ENCODE measurements around the gene HAUS7. TPM values are rescaled to one million over a fixed set of nuclear protein-coding genes. Genes with fewer than 3 reads are reported as not detected.

Gene HAUS7
- total RNA-seq, 2 donors from 2014 or later, result 21.2 to 67.4 TPM

DNA sequence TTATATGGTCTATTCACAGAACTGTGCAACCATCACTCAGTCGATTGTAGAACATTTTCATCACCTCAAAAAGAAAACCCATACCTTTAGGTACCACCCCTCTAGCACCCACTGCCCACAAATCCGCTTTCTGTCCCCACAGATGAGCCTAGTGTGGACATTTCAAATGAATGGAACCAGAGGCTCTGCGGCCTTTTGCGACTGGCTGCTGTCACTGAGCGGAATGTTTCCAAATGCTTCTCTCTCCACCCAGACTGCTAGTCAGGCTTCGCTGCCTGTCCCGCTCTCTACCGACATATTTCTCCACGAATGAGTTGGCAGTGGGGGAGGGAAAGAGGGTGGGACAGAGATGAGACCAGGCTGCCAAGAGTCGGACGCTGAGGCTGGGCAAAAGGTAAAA, 22.7 kb upstream of the HAUS7 start:
- no peaks in the 10 kb centered on the region for H3K36me3 Mint-ChIP-seq (ENCODE audit: low read depth)
- no peaks in the 10 kb centered on the region for H3K9me3 Mint-ChIP-seq
- H3K4me1 Mint-ChIP-seq, result no peaks in the 10 kb centered on the region
- H3K4me3 Mint-ChIP-seq, result no peak overlapping the region
- peaks cover 3% of the 10 kb centered on the region for H3K27me3 Mint-ChIP-seq
- no peak for ATAC-seq (replicated peaks)
- no peak overlapping the region for H3K27ac Mint-ChIP-seq

GRCh38 chrX:153492543-153492942, 22.2 kb upstream of the HAUS7 start:
- no peak for ATAC-seq (replicated peaks)
- H3K4me1 Mint-ChIP-seq, result no peaks in the 10 kb centered on the region
- H3K36me3 Mint-ChIP-seq (ENCODE audit: low read depth), result no peaks in the 10 kb centered on the region
- H3K27me3 Mint-ChIP-seq, result peaks cover 3% of the 10 kb centered on the region
- no peak overlapping the region for H3K4me3 Mint-ChIP-seq
- H3K27ac Mint-ChIP-seq, result no peak overlapping the region
- H3K9me3 Mint-ChIP-seq, result no peaks in the 10 kb centered on the region

- ATAC-seq (replicated peaks), result no peak
- Mint-ChIP-seq H3K4me3 (no peak overlapping the region), H3K27me3 (peaks cover 3% of the 10 kb centered on the region), H3K36me3 (ENCODE audit: low read depth) (no peaks in the 10 kb centered on the region), H3K27ac (no peak overlapping the region), H3K9me3 (no peaks in the 10 kb centered on the region), H3K4me1 (no peaks in the 10 kb centered on the region)
Observed at GRCh38 chrX:153491918-153492317, 21.5 kb upstream of the HAUS7 start.

DNA sequence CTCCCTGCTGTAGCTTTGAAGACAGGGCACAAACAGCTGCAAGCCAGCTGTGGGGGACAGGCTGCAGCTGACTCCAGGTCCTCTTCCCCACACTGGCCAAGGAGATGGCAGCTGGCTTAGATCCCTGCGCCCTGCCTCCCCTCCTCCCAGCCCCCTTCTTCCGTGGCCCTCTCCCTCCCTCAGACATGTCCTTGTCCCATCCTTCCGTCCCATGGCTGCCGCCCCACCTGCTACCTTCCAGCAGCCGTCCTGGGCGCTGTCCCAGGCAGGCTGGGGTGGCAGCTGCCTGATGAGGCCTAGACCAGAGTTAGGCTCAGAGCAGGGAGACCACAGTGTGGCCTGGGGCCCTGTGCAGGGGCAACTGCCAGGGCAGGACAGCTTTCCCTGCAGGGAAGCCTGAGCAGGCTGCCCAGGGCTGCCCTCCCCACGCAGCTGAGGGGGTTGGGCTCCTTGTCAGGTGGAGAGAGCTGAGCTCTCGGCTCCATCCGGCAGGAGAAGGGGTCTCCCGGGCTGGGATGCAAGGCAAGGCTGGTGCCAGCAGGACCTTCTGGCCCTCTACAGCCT, 21.1 kb upstream of the HAUS7 start:
- Mint-ChIP-seq H3K27ac (no peak overlapping the region), H3K4me3 (no peak overlapping the region), H3K4me1 (no peaks in the 10 kb centered on the region), H3K27me3 (peaks cover 3% of the 10 kb centered on the region), H3K36me3 (ENCODE audit: low read depth) (no peaks in the 10 kb centered on the region), H3K9me3 (no peaks in the 10 kb centered on the region)
- ATAC-seq (replicated peaks), result no peak

DNA sequence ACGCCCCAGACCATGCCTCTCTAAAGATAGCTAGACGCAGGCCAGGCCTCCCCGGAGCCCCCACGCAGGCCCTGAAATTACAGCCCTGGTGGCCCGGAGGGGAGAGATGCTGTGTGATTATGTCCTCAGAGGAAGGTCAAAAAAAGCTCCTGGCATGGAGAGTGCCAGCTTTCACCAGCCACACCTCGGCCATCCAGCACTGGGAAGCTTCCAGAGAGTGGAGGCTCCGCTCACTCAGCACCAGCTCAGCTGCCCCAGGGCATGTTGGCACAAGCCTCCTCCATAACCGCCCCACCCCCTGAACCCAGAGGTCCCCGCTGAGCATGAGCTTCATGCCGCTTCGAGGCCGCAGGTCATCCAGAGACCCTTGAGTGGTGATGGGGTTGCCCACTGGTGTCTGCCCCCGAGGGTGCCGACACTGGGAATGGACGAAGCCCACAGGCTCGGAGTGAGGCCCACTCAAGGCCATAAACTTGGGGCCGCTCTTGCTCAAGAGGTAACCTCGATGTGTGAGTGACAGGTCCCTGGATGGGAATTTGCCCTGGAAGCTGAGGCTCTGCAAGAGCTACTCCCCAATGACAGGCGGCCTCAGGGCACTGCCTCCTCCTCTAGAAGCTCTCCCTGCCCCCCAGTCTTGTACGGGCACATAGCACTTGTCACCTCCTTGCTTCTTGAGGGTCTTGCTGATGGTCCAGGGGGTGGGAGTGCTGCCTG, 20.0 kb upstream of the HAUS7 start:
- H3K4me1 Mint-ChIP-seq, result no peaks in the 10 kb centered on the region
- peaks cover 3% of the 10 kb centered on the region for H3K27me3 Mint-ChIP-seq
- no peak for ATAC-seq (replicated peaks)
- H3K36me3 Mint-ChIP-seq (ENCODE audit: low read depth), result no peaks in the 10 kb centered on the region
- H3K27ac Mint-ChIP-seq, result no peak overlapping the region
- no peak overlapping the region for H3K4me3 Mint-ChIP-seq
- no peaks in the 10 kb centered on the region for H3K9me3 Mint-ChIP-seq

DNA sequence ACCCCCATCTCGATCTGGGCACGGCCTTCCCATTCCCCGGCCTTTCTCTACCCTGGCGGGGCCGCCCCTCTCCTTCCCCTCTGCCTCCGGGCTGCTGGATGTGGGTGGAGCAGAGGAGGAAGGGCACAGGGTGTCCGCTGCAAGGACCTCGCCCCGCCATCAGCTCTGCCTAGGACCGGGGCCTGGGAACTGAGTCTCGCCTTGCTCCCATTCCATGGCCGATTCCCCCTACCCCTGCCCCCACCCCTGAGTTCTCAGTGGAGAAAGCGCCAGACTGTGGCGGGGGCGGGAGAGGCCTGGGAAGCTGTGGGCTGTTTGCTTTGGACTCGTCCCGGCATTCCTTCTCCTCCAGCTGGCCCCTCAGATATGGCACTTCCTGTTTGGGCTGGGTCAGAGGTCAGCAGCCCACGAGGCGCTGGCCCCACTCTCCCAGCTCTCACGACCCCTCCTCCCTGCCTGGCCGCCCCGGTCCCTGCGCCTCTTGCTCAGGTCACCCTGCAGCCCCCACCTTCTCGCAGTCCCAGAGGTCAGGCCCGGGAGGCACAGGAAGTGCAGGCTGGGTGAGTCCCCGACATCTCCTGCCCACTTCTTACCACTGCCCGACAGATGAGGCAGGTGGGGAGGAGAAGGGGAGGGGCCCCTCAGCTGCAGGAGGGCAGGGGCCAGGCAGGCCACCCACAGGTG, 18.0 kb upstream of the HAUS7 start:
- no peak for ATAC-seq (replicated peaks)
- Mint-ChIP-seq H3K27ac (no peak overlapping the region), H3K27me3 (no peaks in the 10 kb centered on the region), H3K36me3 (ENCODE audit: low read depth) (no peaks in the 10 kb centered on the region), H3K4me1 (no peaks in the 10 kb centered on the region), H3K4me3 (no peak overlapping the region), H3K9me3 (no peaks in the 10 kb centered on the region)

DNA sequence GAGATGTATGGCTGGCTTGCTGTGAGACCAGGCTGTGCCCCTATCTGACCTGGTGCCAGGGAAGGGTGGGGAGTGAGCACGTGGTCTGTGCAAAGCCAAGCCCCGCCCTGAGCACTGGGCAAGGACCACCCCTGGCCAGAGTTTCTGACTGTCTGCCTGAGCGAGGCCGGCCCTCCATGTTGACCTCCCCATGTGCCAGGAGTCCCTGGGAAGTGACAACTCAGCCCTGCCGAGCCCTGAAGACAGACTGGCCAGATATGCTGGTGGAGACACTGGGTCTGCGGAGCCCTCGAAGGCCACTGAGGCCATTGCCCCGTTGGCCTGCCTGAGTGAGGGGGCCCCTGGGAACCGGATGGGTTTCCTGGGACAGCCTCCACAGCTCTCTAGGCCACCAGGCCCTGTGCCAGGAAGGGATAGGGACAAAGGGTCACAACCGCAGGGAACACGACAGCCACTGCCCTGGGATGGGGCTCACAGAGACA, 17.3 kb upstream of the HAUS7 start:
- no peaks in the 10 kb centered on the region for H3K27me3 Mint-ChIP-seq
- H3K36me3 Mint-ChIP-seq (ENCODE audit: low read depth), result no peaks in the 10 kb centered on the region
- no peak overlapping the region for H3K4me3 Mint-ChIP-seq
- ATAC-seq (replicated peaks), result no peak
- H3K4me1 Mint-ChIP-seq, result no peaks in the 10 kb centered on the region
- no peaks in the 10 kb centered on the region for H3K9me3 Mint-ChIP-seq
- no peak overlapping the region for H3K27ac Mint-ChIP-seq

- H3K4me1 Mint-ChIP-seq, result no peaks in the 10 kb centered on the region
- H3K27me3 Mint-ChIP-seq, result no peaks in the 10 kb centered on the region
Observed at GRCh38 chrX:153486171-153486570, 15.8 kb upstream of the HAUS7 start.

DNA sequence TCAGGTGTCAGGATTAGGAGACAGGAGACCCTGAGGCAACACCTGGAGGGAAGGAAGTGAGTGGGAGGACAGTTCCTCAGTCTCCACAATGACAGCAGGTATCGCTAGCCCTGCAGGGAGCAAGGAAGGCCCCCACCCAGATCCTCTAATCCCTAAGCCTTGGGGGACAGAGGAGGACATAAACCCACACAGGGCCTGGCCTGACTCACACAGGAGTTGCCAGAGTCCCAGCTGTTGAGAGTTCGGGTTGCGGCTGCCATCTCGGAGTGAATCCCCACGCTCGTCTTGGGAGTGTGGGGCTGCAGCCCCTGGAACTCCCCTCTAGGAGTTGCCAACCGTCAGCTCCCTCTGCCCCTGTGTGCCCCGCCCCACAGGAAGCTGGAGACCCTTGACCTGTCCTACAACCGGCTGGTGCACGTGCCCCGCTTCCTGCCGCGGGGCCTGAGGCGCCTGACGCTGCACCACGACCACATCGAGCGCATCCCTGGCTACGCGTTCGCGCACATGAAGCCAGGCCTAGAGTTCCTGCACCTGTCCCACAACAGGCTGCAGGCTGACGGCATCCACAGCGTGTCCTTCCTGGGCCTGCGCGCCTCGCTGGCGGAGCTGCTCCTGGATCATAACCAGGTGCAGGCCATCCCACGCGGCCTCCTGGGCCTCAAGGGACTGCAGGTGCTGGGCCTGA, 15.2 kb upstream of the HAUS7 start:
- Mint-ChIP-seq H3K36me3 (ENCODE audit: low read depth) (no peaks in the 10 kb centered on the region), H3K4me1 (no peaks in the 10 kb centered on the region), H3K27me3 (no peaks in the 10 kb centered on the region), H3K27ac (no peak overlapping the region), H3K4me3 (no peak overlapping the region), H3K9me3 (no peaks in the 10 kb centered on the region)
- no peak for ATAC-seq (replicated peaks)

More at GRCh38 chrX:153486171-153486570, 15.8 kb upstream of the HAUS7 start:
- H3K36me3 Mint-ChIP-seq (ENCODE audit: low read depth), result no peaks in the 10 kb centered on the region
- H3K27ac Mint-ChIP-seq, result no peak overlapping the region
- no peak for ATAC-seq (replicated peaks)
- no peaks in the 10 kb centered on the region for H3K9me3 Mint-ChIP-seq
- H3K4me3 Mint-ChIP-seq, result no peak overlapping the region

DNA sequence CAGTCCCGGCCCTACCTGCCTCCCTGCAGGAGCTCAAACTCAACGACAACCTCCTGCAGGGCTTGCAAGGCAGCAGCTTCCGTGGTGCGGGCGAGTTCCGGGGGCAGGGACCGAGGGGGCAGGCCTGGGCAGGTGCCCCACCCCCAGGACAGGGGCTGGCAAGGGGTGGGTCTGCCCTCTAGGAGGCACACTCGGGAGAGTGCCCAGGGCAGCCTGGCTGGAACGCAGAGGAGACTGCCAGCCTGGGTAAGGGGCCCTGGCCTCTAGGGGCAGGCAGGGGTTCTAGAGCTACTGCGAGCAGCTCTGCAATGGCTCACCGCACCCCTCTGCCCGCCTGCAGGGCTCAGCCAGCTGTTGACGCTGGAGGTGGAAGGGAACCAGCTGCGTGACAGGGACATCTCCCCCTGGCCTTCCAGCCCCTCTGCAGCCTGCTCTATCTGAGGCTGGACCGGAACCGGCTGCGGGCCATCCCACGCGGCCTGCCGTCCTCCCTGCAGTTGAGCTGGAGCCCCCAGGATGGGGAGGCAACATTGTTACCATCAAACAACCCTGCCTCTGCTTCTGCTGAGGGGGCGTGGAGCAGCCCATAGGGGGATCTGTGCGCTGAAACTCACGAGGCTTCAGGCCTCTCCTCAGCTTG, 12.1 kb upstream of the HAUS7 start:
- no peaks in the 10 kb centered on the region for H3K36me3 Mint-ChIP-seq (ENCODE audit: low read depth)
- H3K27me3 Mint-ChIP-seq, result no peaks in the 10 kb centered on the region
- H3K9me3 Mint-ChIP-seq, result no peaks in the 10 kb centered on the region
- no peak overlapping the region for H3K27ac Mint-ChIP-seq
- H3K4me3 Mint-ChIP-seq, result no peak overlapping the region
- no peak for ATAC-seq (replicated peaks)
- H3K4me1 Mint-ChIP-seq, result no peaks in the 10 kb centered on the region

DNA sequence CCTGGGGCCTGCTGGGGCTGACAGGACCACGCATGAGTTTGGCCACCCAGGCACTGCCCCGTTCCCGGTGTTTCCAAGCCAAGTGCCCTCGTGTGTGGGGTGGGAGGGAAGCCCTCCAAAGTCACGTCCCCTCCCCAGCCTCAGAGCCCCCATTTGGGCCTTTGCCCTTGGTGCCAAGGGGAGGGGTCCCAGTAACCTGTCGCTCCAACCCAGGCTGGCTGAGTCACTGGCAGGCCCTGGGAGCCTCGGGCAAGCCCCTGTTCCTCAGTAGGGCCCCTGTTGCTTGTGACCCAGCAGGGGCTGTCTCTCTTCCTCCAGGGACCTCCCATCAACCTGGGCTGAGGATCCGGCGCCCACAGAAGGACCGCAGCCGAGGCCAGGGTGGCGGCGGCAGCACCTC, 10.7 kb upstream of the HAUS7 start:
- no peak for ATAC-seq (replicated peaks)
- Mint-ChIP-seq H3K4me3 (no peak overlapping the region), H3K4me1 (no peaks in the 10 kb centered on the region)

DNA sequence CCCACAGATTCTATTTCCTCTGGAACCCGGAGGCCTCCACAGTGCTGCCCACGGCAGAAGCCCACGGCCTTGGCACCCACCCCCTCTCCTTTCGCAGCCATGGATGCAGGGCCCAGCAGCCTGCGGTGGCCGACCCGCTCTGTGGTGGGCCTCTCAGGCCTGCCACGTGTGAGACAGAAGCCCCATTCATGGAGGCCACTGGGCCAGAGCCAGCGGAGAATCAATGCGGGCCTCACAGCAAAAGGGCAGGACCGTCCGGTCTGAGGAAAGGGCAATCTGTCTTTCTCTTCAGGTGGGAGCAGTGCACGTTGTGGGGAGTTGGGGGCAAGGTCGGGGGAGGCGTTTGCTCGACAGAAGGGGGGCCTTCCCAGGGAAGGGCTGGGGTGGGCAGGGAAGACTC, 8.4 kb upstream of the HAUS7 start:
- Mint-ChIP-seq H3K27me3 (no peaks in the 10 kb centered on the region), H3K4me3 (no peak overlapping the region), H3K27ac (no peak overlapping the region), H3K36me3 (ENCODE audit: low read depth) (no peaks in the 10 kb centered on the region), H3K9me3 (no peaks in the 10 kb centered on the region), H3K4me1 (no peaks in the 10 kb centered on the region)
- no peak for ATAC-seq (replicated peaks)

More for the DNA sequence above, 10.7 kb upstream of the HAUS7 start:
- Mint-ChIP-seq H3K36me3 (ENCODE audit: low read depth) (no peaks in the 10 kb centered on the region), H3K9me3 (no peaks in the 10 kb centered on the region), H3K27me3 (no peaks in the 10 kb centered on the region), H3K27ac (no peak overlapping the region)

- Mint-ChIP-seq H3K36me3 (ENCODE audit: low read depth) (no peaks in the 10 kb centered on the region), H3K27ac (no peak overlapping the region), H3K4me1 (no peaks in the 10 kb centered on the region), H3K9me3 (no peaks in the 10 kb centered on the region), H3K4me3 (no peak overlapping the region), H3K27me3 (no peaks in the 10 kb centered on the region)
- no peak for ATAC-seq (replicated peaks)
Observed at GRCh38 chrX:153477901-153478300, 7.5 kb upstream of the HAUS7 start.

- Mint-ChIP-seq H3K36me3 (ENCODE audit: low read depth) (no peaks in the 10 kb centered on the region), H3K27ac (no peak overlapping the region), H3K27me3 (no peaks in the 10 kb centered on the region), H3K4me1 (no peaks in the 10 kb centered on the region), H3K4me3 (no peak overlapping the region), H3K9me3 (no peaks in the 10 kb centered on the region)
- no peak for ATAC-seq (replicated peaks)
Observed at GRCh38 chrX:153477364-153477857, 7.0 kb upstream of the HAUS7 start.
